Neural cell (in vitro differentiated cells): Measurements from ENCODE around the gene PCSK7.

ENCODE experiments used
- CTCF ChIP-seq: fragments of 450-650 bp; IDR thresholded peaks from 2 replicates; pipeline ENCODE4 v1.5.1; 2014; ENCODE audit warnings: antibody characterized with exemption, mild to moderate bottlenecking, moderate library complexity; ENCODE audit not compliant: poor library complexity, severe bottlenecking
- EP300 ChIP-seq: fragments of 450-650 bp; conservative IDR thresholded peaks from 2 replicates; pipeline ENCODE4 v1.6.1; 2014; ENCODE audit warnings: antibody characterized with exemption, mild to moderate bottlenecking, moderate library complexity; ENCODE audit not compliant: poor library complexity, severe bottlenecking
- EZH2 ChIP-seq: fragments of 200-600, 300-800 bp; shearing (Covaris generic), sonication (generic); IDR thresholded peaks from 2 replicates; pipeline ENCODE4 v1.6.1; 2014; ENCODE audit warnings: antibody characterized with exemption, low read length, borderline replicate concordance, mild to moderate bottlenecking; ENCODE audit not compliant: insufficient read depth, poor library complexity, severe bottlenecking
- MXI1 ChIP-seq: fragments of 450-650 bp; conservative IDR thresholded peaks from 2 replicates; pipeline ENCODE4 v1.6.1; 2014; ENCODE audit warnings: antibody characterized with exemption, mild to moderate bottlenecking; ENCODE audit not compliant: poor library complexity, severe bottlenecking
- POLR2AphosphoS5 ChIP-seq: IDR thresholded peaks from 2 replicates; pipeline ENCODE4 v1.6.1; 2012
- RAD21 ChIP-seq: fragments of 450-650 bp; conservative IDR thresholded peaks from 2 replicates; pipeline ENCODE4 v1.6.1; 2014; ENCODE audit warnings: antibody characterized with exemption, mild to moderate bottlenecking, moderate library complexity
- REST ChIP-seq: IDR thresholded peaks from 2 replicates; pipeline ENCODE4 v1.6.1; 2012; ENCODE audit warnings: borderline replicate concordance
- SMC3 ChIP-seq: fragments of 450-650 bp; conservative IDR thresholded peaks from 2 replicates; pipeline ENCODE4 v1.6.1; 2014; ENCODE audit warnings: antibody characterized with exemption, mild to moderate bottlenecking, moderate library complexity; ENCODE audit not compliant: poor library complexity
- TAF1 ChIP-seq: IDR thresholded peaks from 2 replicates; pipeline ENCODE4 v1.6.1; 2012; ENCODE audit warnings: low read depth

- TF ChIP-seq REST (no peak), EZH2 (no peak), CTCF (no peak), EP300 (no peak), RAD21 (no peak), TAF1 (no peak), POLR2AphosphoS5 (no peak), SMC3 (no peak), MXI1 (no peak)
Measured at GRCh38 chr11:117220568-117220967, 11.3 kb downstream of the PCSK7 start.
